ENCODE results near the gene EXOC4.
"Not testable (repeated sequence)": the region's sequence is repeated elsewhere in the genome, so short reads cannot be mapped to it uniquely, and the experiment has no call there.

Gene EXOC4

GRCh38 chr7:133959505-133959904 is 706.6 kb downstream of the EXOC4 start:
- no peak for DNase-seq

- no peak for DNase-seq
These were observed 708.8 kb downstream of the EXOC4 start for GRCh38 chr7:133961724-133962123.

GRCh38 chr7:133962646-133963045 is 709.8 kb downstream of the EXOC4 start:
- DNase-seq, result no peak

DNA sequence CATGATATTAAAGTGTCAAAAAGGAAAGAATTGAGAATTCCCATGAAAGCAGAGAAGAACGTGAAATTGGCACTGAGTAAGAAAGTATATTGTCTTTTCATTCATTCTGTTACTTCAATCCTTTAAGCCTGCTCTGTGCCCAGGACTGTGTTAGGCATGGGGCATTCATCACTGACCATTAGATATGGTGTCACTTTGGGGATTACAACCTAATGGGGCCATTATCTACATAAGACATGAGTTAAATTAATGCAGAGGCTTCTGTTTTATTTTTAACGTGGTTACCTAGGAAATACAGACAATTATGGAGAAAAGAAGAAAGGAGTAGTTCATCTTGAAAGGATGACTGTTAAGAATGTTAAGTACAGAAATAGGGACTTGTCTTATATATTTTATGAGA is 710.8 kb downstream of the EXOC4 start:
- DNase-seq, result no peak

GRCh38 chr7:133971625-133972024 is 718.7 kb downstream of the EXOC4 start:
- DNase-seq, result no peak

DNA sequence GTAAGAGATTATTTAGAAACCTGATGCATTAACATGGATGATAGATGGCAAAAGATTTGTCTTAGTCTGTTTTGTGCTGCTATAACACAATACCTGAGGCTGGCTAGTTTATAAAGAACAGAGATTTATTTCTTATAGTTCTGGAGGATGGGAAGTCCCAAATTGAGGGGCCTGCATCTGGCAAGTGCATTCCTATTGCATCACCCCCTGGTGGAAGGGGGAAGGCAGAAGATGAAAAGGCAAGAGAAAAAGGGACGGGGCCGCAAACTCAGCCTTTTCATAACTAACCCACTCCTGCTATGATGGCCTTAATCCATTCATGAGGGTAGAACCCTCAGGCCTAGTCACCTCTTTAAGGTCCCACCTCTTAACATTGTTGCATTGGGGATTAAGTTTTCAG is 720.8 kb downstream of the EXOC4 start:
- no peak for DNase-seq

GRCh38 chr7:133975130-133975529 is 722.3 kb downstream of the EXOC4 start:
- DNase-seq, result no peak

DNA sequence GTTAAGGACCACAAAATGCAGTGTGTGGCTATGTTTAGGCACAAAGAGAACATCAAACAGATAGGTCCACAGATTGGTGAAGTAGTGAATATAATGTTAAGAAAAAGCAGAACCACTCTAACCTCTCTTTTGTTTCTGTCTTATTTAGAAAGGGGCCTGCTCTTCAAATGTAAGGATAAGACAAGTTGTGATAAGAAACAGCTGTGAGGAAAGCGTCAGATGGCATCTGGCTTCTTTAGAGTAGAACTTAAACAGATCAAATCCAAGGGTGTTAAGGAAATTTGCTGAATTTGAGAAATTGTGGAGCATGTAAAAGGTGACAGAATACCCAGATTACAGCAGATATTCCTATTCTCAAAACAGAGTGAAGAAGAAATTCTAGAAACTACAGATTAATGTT is 723.3 kb downstream of the EXOC4 start:
- DNase-seq, result no peak

DNA sequence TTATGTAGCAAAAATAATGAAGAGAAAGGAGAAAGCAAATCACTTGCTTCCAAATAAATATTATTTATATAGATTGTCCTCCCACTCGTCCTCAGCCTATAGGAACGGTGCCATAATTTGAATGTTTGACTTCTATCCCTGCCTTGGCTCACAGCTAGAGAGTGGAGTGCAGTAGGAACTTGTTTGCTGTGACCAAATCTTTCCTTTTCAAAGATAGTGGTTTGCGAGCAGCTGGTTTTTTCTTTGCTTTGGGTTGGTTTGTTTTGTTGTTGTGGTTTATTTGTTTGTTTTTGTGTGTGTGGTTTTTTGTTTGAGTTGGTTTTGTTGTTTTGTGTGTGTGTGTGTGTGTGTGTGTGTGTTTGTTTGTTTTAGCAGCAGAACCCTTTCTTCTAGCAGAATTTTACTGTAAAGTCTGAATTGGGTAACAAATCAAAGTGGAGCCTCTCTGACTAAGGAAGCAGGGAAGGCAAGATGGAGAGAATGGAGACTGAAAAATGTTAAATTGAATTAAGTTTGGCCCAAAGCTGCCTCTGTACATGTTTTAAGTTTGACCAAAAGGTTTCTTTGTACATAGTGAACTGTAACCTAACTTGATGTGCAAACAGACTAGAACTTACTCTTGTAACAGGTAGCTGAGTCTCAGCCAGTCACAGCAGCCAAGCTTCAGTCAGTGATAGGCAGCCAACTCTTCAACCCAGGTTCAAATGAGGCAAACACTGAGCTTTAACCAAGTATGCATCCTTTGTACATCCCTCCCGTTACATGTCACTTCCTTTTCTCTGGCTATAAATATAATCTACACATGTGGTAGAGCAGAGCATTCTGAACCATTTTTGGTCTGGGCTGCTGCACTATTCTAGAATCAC is 724.8 kb downstream of the EXOC4 start:
- DNase-seq, result no peak

- DNase-seq, result no peak
These were observed 725.8 kb downstream of the EXOC4 start for GRCh38 chr7:133978502-133979295.

DNA sequence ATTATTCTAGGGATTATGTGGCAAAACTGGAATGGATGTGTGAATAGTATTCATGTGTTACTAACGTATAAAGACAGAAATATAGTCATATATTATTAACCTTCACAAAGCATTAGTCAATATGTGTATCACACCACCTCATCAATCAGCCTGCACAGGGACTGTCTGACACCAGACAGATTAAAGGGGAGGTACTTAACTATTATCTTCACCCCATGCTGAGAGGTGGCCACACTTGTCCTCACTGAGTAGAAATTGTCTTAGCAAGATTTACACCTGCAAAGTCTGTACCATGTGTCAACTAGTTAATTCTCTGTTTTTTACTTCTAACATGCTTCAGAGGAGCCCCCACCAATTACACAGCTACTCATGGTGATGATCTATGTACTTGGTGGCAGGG is 727.9 kb downstream of the EXOC4 start:
- no peak for DNase-seq

DNA sequence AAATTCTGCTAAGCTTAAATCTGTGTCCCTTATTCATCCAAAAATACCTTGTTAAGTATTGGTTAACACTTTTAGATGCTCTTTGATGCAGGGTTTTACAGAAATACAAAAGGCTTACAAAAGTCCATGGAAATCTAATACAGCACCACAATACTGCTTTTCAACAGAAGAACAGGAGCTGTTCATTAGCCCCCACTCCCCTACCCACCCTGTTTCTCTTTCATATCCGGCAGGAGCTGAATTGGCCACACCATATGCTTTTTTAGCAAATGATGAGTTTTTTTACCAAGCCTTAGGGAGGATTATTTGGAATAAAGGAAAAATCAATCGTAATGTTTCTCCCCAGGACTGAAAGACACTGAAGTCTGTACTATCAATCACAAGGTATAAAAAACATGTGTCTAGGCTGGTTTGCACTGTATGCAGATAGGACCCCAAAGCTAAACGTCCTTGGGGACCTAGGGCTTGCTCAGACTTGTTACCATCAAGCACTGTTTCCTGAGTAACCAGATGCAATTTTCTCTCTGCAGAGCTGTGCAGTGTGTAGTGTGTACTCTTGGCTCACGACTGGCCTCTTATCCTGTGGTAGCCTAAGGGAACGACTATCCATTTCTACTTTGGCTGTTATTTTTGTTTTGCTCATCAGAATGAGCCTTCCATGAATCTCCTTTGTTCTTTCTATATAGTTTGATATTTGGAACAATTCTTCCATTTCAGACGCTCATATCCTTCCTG is 731.0 kb downstream of the EXOC4 start:
- DNase-seq, result peak; percentile 31

DNA sequence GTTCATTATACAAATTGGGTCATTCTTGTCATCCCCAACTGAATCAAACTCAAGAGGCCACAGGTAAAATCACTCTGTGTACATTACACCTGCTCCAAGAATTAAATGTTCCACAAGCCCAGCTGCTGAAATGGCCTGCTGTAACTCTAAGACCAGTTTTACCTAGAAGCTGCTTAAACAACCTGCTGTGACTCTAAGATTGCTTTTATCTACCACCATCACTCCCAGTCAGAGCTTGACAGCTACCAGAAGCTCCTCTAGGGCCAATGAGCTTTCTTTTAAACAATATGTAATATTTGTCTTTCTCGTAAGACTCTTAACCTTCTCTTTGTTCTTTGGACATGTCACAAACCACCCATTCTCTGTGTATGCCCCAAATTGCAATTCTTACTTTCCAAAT is 732.4 kb downstream of the EXOC4 start:
- no peak for DNase-seq

- no peak for DNase-seq
These were observed 734.7 kb downstream of the EXOC4 start for GRCh38 chr7:133987582-133987981.

- DNase-seq, result no peak
These were observed 740.7 kb downstream of the EXOC4 start for GRCh38 chr7:133993547-133993946.

DNA sequence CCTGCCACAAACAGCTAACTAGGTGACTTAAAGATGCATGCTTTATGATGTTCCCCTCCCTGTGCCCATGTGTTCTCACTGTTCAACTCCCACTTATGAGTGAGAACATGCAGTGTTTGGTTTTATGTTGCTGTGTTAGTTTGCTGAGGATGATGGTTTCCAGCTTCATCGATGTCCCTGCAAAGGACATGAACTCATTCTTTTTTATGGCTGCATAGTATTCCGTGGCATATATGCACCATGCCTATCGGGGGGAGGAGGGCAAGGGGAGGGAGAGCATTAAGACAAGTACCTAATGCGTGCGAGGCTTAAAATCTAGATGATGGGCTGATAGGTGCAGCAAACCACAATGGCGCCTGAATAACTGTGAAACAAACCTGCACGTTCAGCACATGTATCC is 741.2 kb downstream of the EXOC4 start:
- DNase-seq, result not testable (repeated sequence)

DNA sequence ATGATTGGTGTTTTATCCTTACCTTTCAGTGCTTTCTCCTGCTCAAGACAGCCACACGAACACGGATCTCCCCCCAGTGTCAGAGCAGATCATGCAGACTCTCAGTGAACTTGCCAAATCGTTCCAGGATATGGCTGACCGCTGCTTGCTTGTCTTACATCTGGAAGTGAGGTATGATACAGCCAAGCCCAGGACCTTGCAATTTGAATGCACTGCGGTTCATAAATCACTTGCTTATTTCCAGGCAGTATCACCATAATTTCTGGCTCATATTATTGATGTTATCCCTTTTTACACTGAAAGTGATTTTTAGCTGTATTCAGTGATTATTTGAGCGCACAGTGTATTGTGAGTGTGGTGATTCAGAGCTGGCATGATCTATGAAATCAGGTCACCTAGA is 744.6 kb downstream of the EXOC4 start:
- DNase-seq, result no peak

- no peak for DNase-seq
These were observed 746.3 kb downstream of the EXOC4 start for GRCh38 chr7:133999178-133999577.

DNA sequence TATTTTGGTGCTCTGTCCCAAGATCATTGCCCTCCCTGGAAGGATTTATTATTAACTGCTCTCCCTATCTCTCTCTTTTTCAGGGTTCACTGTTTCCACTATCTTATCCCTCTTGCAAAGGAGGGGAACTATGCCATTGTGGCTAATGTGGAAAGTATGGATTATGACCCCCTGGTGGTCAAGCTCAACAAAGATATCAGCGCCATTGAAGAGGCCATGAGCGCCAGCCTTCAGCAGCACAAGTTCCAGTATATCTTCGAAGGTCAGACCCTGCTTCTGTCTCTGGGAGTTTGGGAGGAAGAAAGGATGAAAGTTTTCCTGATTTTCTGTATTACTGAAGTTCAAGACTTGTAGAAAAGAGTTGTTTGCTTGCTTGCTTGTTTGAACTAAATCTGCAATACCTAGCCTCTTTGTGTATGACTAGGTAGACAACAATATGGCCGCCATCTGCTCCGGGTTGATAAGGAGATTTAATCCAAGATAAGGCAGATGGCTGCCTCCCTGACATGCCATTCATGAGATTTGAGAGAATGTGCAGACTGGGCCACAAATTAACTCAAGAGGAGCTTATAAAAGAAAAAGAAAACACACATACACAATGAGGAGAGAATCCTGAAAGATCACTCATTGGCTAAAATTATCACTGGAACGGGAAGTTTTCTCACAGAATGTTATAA is 752.1 kb downstream of the EXOC4 start:
- DNase-seq, result peak; percentile 72

DNA sequence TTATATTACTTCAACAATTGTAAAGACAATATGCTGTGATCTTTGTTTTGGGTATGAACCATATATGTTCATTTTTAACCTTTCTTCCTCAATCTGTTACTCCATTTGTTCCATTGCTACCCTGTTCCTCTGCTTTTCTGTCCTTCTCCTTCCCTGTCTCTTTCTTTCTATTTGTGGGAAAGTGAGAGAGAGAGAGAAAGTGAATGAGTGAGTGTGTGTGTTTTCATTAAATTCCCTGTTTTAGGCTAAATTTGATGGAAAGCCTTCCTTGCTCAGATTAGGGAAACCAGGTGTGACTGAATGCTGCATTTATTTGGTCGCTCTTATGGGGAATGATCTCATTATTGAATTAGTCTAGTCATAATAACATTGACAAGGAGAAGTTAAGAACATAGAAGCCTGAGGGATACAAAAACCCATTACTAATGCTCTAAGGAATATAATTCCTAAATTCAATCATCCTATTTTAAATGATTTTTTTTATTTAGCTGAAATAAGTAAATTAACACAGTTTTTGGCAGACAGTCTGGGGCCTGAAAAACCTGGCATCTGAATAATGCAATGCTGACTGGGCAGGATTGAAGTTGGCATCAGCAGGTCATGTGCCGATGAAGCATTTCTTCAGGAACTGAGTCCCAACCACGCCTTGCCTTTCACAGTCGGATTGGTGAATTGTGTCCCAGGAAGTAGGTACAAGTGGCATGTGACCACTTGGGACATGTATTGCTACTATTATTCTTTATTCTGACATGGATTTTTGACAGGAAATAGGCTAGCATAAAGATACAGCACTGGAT is 756.6 kb downstream of the EXOC4 start:
- DNase-seq, result no peak

DNA sequence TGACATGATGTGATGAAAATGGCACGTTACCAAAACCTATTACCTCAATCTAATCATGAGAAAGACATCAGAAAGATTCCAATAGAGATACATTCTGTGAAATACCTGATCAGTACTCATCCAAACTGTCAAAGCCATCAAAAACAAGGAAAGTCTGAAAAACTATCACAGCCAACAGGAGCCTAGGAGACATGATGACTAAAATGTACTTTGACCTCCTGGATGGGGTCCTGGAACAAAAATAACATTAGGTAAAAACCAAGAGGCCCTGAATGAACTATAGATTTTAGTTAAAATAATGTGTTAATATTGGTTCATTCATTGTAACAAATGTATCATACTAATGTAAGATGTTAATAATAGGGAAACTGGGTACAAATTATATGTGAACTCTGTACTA is 760.4 kb downstream of the EXOC4 start:
- DNase-seq, result no peak

DNA sequence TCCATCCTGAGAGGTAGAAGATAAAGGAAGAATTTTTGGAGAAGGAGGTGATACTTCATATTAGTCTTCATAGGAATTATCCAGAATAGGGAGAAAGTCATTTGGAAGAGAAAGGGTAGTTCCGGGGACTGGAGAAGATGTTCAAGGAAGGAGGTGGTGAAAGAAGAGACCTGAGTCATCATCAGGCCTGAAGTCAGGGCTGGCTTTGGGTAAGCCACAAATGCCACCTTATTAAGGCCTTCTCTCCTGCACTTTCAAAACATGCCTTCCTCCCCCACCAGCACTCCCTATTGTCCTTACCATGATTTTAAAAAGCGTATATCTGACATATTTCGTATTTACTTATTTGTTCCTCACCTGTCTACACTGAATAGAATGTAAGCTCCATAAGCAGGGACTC is 762.1 kb downstream of the EXOC4 start:
- no peak for DNase-seq

All from NCI-H524 treated with DMSO at 0.1 percent for 48 hours (cell line).